DOHH2 (cell line): ENCODE results near the gene NKAIN2.

Experiments
- H3F3A ChIP-seq: fragments of 200-600 bp; sonication (generic), shearing (Covaris generic); 2 replicates; pipeline ENCODE4 v1.6.0; 2016; ENCODE audit warnings: antibody characterized with exemption, mild to moderate bottlenecking; ENCODE audit not compliant: control insufficient read depth, insufficient read depth
- H3K27ac ChIP-seq: fragments of 200-600 bp; sonication (generic); 2 replicates; pipeline ENCODE4 v1.5.1; 2014; ENCODE audit warnings: low read depth, mild to moderate bottlenecking, low read length, moderate library complexity
- H3K27me3 ChIP-seq: fragments of 200-600 bp; sonication (generic); 2 replicates; pipeline ENCODE4 v1.6.1; 2014; ENCODE audit warnings: mild to moderate bottlenecking, low read length, mixed read lengths; ENCODE audit not compliant: control insufficient read depth
- H3K36me3 ChIP-seq: fragments of 200-600 bp; sonication (generic); 2 replicates; pipeline ENCODE4 v1.6.1; 2014; ENCODE audit warnings: mild to moderate bottlenecking, low read length, moderate library complexity, mixed read lengths; ENCODE audit not compliant: control insufficient read depth
- H3K4me1 ChIP-seq: fragments of 200-600 bp; sonication (generic); 2 replicates; pipeline ENCODE4 v1.6.1; 2014; ENCODE audit warnings: mild to moderate bottlenecking, low read length, mixed read lengths; ENCODE audit not compliant: control insufficient read depth
- H3K4me2 ChIP-seq: fragments of 200-600 bp; sonication (generic); 2 replicates; pipeline ENCODE4 v1.6.0; 2014; ENCODE audit warnings: mild to moderate bottlenecking, low read length, moderate library complexity
- H3K4me3 ChIP-seq: fragments of 200-600 bp; sonication (generic); 2 replicates; pipeline ENCODE4 v1.5.1; 2014; ENCODE audit warnings: mild to moderate bottlenecking, low read length, mixed read lengths
- H3K79me2 ChIP-seq: fragments of 200-600 bp; sonication (generic); 2 replicates; pipeline ENCODE4 v1.6.1; 2014; ENCODE audit warnings: mild to moderate bottlenecking, low read length, mixed read lengths; ENCODE audit not compliant: control insufficient read depth
- H3K9me2 ChIP-seq: fragments of 200-600 bp; sonication (generic); replicated peaks from 2 replicates; pipeline ENCODE4 v1.6.1; 2014; ENCODE audit warnings: mild to moderate bottlenecking, low read length, mixed read lengths; ENCODE audit not compliant: control insufficient read depth
- H3K9me3 ChIP-seq: fragments of 200-600 bp; sonication (generic); 2 replicates; pipeline ENCODE4 v1.6.1; 2014; ENCODE audit warnings: antibody characterized with exemption, low read length, mixed read lengths; ENCODE audit not compliant: control insufficient read depth, insufficient read depth
- H4K20me1 ChIP-seq: fragments of 200-600 bp; sonication (generic); 2 replicates; pipeline ENCODE4 v1.6.0; 2014; ENCODE audit warnings: low read depth, mild to moderate bottlenecking, antibody characterized with exemption, low read length, moderate library complexity; ENCODE audit not compliant: control insufficient read depth, insufficient read depth
- EZH2phosphoT487 ChIP-seq: fragments of 200-600 bp; sonication (generic); IDR thresholded peaks from 2 replicates; pipeline ENCODE4 v1.6.1; 2017; ENCODE audit warnings: borderline replicate concordance, mild to moderate bottlenecking, antibody characterized with exemption, low read length, moderate library complexity, mixed read lengths
- TF ChIP-seq, protein P1 (sequence below): fragments of 200-600 bp; sonication (generic); IDR thresholded peaks from one replicate; pipeline ENCODE4 v1.5.1; 2014; ENCODE audit warnings: antibody characterized with exemption, mild to moderate bottlenecking, low read depth, low read length; ENCODE audit not compliant: poor library complexity, severe bottlenecking

The NKAIN2 gene

DNA sequence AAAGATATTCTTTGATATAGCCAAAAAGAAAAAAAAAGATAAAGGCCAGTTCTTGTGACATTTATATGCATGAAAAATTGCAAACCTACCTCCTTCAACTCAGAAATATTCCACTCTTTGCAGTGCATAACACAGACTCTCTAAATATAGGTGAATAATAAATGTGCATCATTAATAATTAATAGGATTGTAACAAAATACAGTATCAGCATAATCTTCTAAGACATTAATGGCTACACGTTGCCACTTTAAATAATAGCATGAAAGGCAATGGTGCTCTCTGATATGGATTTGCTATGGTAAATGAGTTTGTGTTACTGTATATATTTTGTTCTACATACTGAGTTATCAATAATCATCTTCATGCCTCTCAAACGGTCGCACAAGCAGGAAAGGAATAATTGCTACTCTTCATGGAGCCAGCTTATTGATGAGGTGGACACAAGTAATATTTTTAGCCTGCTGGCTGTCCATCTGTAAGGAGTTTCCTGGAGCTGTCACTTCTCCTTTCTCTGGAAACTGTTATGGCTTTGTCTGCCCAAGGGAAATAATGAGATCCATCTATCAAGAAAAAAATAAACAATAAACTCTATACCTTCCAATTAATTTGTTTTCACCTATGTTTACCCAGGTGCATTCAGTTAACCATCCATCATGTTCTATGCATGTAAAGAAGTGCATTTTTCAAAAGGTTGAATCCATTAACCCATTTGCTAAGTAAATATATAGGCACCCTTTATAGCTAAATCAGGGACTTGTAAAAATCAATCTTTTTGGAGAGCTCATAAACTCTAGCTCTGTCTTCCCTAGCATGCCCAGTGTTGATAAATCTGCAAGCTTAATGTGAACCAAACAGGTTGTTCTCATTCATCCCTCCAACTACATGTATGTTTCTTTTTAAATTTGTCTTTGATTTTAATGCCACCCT, 253.0 kb downstream of the NKAIN2 start:
- Histone ChIP-seq H3K27ac (no peak overlapping the region), H3K36me3 (no peaks in the 10 kb centered on the region), H3K9me2 (no peaks in the 10 kb centered on the region), H3K9me3 (no peaks in the 10 kb centered on the region), H3K79me2 (no peaks in the 10 kb centered on the region), H3K4me3 (no peak overlapping the region), H3F3A (no peaks in the 10 kb centered on the region), H4K20me1 (no peaks in the 10 kb centered on the region), H3K4me1 (no peaks in the 10 kb centered on the region), H3K27me3 (no peaks in the 10 kb centered on the region), H3K4me2 (no peak overlapping the region)
- TF ChIP-seq, protein P1, sequence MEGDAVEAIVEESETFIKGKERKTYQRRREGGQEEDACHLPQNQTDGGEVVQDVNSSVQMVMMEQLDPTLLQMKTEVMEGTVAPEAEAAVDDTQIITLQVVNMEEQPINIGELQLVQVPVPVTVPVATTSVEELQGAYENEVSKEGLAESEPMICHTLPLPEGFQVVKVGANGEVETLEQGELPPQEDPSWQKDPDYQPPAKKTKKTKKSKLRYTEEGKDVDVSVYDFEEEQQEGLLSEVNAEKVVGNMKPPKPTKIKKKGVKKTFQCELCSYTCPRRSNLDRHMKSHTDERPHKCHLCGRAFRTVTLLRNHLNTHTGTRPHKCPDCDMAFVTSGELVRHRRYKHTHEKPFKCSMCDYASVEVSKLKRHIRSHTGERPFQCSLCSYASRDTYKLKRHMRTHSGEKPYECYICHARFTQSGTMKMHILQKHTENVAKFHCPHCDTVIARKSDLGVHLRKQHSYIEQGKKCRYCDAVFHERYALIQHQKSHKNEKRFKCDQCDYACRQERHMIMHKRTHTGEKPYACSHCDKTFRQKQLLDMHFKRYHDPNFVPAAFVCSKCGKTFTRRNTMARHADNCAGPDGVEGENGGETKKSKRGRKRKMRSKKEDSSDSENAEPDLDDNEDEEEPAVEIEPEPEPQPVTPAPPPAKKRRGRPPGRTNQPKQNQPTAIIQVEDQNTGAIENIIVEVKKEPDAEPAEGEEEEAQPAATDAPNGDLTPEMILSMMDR, result no peak
- no peak for TF ChIP-seq EZH2phosphoT487

DNA sequence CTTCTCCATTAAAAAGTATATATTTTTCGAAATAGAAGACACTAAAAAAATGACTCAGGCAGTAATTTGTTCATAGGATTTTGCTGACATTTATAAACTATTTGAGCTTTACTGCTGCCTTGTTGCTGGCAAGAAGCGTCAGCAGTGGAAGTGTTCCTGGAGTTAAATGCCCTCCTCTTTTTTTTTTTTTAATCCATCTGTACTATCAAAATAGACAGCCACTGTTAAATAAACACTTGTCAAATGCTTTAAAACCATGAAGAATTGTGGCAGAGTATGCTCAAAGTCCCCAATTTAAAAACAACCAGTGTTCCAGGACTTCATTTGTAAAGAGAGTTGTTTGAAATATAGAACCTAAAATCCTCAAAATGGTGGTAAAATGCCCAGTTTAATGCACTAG, 253.8 kb downstream of the NKAIN2 start:
- no peak overlapping the region for H3K27ac ChIP-seq
- no peak for TF ChIP-seq EZH2phosphoT487
- TF ChIP-seq, protein P1, result no peak
- H3K4me2 ChIP-seq, result no peak overlapping the region
- H3K9me3 ChIP-seq, result no peaks in the 10 kb centered on the region
- H3K27me3 ChIP-seq, result no peaks in the 10 kb centered on the region
- no peaks in the 10 kb centered on the region for H3K9me2 ChIP-seq
- H3K4me3 ChIP-seq, result no peak overlapping the region
- H3K79me2 ChIP-seq, result no peaks in the 10 kb centered on the region
- no peaks in the 10 kb centered on the region for H3K4me1 ChIP-seq
- no peaks in the 10 kb centered on the region for H3F3A ChIP-seq
- no peaks in the 10 kb centered on the region for H3K36me3 ChIP-seq
- no peaks in the 10 kb centered on the region for H4K20me1 ChIP-seq

DNA sequence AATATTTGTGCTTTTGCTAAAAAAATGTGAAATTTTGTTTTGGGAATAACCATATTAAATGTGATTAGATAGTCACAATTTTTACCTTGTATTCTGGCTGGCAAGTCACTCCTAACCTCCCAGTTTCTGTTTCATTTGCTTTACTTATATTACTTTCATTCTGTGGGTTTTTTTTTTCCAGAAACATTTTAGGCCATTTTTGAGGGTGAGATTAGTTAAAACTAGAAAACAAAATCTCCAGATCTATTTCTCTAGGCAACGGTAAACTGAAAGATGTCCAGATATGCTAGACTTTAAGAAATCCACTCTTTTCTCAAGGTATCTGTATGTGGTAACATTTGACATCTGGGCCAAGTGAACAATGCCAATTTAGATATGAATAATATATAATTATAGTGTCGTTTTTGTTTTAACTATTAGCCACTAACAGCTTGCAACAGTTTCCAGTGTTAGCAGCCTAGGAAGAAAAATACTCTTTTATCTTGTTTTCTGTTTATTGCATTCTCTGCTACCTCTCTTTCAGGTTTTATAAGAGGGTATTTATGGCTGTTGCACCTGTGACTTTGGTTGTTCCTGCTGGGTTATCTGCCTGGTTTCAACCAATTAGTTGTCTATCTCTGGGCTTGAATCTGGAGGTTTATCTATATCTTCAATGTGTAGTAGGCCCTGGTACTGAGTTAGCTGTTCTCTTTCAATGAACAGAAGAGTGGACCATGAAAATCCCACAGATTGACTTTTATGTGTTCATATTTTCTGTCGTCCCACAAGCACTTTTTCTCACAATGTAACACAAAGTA, 260.9 kb downstream of the NKAIN2 start:
- no peaks in the 10 kb centered on the region for H3K4me1 ChIP-seq
- no peak overlapping the region for H3K4me2 ChIP-seq
- H3K9me2 ChIP-seq, result no peaks in the 10 kb centered on the region
- no peaks in the 10 kb centered on the region for H3F3A ChIP-seq
- H3K27ac ChIP-seq, result no peak overlapping the region
- H4K20me1 ChIP-seq, result no peaks in the 10 kb centered on the region
- no peak overlapping the region for H3K4me3 ChIP-seq
- no peaks in the 10 kb centered on the region for H3K79me2 ChIP-seq
- no peaks in the 10 kb centered on the region for H3K27me3 ChIP-seq
- no peaks in the 10 kb centered on the region for H3K9me3 ChIP-seq
- H3K36me3 ChIP-seq, result no peaks in the 10 kb centered on the region
- TF ChIP-seq, protein P1, result no peak
- no peak for TF ChIP-seq EZH2phosphoT487
